GM19351 (cell line): ENCODE data around the gene PLD4.
"Not testable (repeated sequence)": the region's sequence is repeated elsewhere in the genome, so short reads cannot be mapped to it uniquely, and the experiment has no call there.

Source experiments
- ATAC-seq: cut with Tn5 transposase; IDR thresholded peaks from one replicate; pipeline ENCODE4 v1.9.1; 2021; ENCODE audit warnings: mild to moderate bottlenecking, moderate library complexity; ENCODE audit not compliant: unreplicated experiment

Gene PLD4

DNA sequence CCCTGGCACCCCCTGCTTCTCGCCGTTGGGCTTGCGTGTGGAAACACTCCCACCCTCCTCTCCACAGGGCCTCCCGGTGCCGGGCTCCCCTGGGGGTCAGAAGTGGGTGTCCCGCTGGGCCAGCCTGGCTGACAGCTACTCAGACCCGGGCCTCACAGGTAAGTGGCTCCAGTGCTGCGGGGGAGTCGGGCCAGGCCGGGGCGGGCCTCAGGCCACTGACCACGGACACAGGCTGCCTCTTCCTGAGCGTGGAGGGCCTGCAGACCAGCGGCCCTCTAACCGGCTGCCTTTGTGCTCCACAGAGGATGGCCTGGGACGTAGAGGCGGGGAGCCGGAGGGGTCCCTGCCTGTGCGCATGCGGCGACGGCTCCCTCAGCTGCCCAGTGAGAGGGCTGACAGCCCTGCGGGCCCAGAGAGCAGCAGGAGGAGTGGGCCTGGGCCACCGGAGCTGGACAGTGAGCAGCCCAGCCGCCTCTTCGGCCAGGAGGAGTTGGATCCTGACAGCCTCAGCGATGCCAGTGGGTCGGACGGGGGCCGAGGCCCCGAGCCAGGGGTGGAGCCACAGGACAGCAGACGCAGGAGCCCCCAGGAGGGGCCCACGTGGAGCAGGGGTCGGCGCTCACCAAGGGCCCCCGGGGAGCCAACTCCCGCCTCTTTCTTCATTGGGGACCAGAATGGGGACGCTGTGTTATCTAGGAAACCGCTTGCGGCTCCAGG, 38.5 kb upstream of the PLD4 start:
- no peak for ATAC-seq

DNA sequence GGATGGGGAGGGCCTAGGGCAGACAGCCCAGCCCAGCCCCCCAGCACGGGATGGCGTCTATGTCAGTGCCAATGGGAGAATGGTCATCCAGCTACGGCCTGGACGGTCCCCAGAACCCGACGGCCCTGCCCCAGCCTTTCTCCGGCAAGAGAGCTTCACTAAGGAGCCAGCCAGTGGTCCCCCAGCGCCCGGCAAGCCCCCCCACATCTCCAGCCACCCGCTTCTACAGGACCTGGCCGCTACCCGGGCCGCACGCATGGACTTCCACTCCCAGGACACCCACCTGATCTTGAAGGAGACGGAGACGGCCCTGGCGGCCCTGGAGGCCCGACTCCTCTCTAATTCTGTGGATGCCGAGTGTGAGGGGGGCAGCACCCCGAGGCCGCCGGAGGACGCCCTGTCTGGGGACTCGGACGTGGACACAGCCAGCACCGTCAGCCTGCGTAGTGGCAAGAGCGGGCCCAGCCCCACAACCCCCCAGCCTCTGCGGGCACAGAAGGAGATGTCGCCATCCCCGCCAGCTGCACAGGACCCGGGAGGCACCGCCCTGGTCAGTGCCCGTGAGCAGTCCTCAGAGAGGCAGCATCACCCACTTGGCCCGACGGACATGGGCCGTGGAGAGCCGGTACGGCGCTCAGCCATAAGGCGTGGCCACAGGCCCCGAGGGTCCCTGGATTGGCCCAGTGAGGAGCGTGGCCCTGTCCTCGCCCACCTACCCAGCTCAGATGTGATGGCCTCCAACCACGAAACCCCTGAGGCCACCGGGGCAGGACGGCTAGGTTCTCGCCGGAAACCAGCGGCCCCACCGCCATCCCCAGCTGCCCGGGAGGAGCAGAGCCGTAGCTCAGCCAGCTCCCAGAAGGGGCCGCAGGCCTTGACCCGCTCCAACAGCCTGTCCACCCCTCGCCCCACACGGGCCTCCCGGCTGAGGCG, 37.7 kb upstream of the PLD4 start:
- ATAC-seq: no peak

DNA sequence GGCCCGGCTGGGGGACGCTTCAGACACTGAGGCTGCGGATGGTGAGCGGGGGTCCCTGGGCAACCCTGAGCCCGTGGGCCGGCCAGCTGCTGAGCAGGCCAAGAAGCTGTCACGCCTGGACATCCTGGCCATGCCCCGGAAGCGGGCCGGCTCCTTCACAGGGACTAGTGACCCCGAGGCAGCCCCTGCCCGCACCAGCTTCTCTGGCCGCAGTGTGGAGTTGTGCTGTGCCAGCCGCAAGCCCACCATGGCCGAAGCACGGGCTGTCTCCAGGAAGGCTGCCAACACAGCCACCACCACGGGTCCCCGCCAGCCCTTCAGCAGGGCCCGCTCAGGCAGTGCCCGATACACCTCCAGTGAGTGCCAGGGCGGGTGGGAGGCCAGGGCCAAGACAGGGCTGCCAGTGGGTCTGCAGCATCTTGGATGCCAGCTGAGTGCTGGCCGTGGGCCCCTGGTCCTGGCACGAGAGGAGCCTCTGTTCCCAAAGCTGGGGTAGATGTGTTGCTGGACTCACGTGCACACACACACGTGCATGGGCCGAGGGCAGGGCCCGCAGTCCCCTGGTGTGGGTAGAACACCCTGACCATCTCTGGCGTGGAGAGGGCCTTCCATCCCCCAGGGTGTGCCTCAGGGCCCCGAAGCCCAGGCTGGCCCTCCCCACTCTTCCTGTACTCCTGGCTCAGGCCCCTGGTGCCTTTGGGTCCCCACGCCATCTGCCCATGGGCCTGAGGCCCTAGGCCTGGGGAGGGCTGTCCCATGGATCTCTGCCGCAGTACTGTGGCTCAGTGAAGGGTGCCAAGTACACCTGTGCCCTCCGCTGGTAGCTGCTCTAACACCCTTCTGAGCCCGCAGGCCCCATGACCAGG, 36.8 kb upstream of the PLD4 start:
- ATAC-seq: no peak

DNA sequence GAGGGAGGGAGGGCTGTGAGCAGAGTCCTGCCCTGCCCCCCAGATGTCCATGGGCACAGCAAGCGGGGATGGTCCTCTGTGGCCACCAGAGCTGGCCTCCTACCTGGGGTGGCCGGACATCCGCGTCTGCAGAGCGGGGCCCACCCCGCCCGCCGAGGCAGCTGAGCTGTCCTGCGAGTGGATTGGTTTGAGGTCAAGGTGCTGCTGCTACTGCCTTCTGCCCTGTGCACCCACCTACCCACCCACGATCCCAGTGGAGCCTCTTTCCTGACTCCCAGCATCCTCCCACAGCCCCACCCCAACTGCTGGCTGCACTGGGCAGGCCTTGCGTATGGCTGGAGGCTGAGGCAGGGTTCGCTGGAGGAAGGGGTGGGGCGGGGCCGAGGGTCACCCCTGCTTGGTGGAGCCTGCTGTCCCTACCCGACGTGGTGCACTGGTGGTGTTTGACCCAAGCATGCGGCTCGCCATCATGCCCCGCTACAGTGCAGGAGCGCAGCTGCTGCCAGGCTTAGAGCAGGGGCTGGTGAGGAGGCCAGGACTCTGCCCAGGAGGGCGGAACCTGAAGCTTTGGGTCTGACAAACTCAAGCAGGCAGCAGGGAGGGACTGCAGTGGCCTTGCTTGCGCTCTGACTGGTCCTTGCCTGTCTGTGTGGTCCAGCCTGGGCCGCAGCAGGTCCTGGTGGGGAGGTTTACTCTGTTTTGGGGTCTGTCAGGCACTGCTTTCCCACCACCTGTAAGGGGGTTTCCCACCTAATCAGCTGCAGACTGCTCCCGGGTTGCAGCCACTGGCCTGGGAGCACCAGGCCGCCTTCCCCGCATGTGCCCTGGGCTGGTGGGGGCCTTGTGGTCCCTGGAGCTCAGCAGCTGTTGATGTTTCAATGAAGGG, 35.9 kb upstream of the PLD4 start:
- no peak for ATAC-seq

- no peak for ATAC-seq
Observed at GRCh38 chr14:104889375-104889757, 35.3 kb upstream of the PLD4 start.

DNA sequence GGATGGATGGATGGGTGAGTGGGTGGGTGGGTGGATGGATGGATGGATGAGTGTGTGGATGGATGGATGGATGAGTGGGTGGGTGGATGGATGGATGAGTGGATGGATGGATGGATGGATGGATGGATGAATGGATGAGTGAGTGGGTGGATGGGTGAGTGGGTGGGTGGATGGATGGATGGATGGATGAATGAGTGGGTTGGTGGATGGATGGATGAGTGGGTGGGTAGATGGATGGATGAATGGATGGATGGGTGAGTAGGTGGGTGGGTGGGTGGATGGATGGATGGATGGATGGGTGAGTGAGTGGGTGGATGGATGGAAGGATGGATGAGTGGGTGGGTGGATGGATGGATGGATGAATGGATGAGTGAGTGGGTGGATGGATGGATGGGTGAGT, 34.4 kb upstream of the PLD4 start:
- not testable (repeated sequence) for ATAC-seq

GRCh38 chr14:104891121-104891551, 33.5 kb upstream of the PLD4 start:
- ATAC-seq: no peak

GRCh38 chr14:104891664-104892530, 32.8 kb upstream of the PLD4 start:
- ATAC-seq: no peak

GRCh38 chr14:104892531-104893434, 31.9 kb upstream of the PLD4 start:
- no peak for ATAC-seq

DNA sequence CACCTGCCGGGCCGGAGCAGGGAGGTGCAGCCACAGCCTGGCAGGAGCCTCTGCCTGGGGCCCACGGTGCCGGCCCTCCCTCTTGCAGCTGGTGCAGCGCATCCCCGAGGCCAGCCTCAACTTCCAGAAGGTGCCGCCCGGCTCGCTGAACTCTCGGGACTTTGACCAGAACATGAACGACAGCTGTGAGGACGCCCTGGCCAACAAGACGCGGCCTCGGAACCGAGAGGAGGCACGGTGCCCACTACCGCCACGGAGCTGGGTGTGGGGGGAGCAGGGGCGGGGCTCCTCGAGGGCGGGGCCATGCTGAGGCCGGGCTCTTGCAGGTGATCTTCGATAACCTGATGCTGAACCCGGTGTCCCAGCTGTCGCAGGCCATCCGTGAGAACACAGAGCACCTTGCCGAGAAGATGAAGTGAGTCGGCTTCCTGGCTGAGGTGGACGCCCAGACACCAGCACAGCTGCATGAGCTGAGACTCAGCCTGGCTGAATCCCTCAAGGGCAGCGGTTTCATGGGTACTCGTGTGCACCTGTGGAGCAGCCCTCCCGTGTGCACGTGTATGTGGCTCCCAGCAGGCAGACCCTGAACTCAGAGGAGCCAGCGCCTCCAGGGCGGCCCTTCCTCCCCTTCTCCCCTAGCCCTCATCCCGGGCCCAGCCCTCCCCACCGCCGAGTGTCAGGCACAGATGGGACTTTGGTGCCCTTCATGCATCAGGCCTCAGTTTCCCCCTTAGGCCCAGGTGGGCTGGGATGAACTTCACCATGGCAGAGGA, 31.1 kb upstream of the PLD4 start:
- no peak for ATAC-seq

GRCh38 chr14:104894331-104895206, 30.1 kb upstream of the PLD4 start:
- no peak for ATAC-seq

DNA sequence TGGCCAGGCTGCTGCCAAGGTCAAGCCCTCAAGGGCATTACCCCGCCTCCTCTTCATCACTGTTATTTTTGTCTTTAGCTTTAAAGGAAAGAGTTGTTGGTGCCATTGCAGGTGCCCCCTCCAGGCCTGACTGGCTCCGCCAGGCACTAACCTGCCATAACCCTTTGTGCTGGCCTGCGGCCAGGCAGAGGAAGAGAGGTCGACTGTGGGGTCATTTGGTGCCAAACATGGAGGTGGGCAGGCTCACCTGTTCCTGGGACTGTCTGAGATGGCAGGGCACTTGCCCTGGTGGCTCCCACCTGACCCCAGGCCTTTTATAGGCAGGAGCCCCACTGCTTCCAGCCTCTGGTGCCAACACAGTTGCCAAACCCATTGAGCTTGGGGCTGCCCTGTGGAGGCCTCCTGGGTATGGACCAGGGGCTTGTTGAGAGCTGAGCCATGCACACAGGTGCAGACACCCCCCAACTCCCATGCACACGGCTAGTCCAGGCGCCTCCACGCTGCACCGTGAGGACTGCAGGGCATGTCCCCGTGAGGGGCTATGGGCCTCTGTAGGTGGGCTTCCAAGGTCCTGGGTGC, 29.4 kb upstream of the PLD4 start:
- ATAC-seq: no peak

DNA sequence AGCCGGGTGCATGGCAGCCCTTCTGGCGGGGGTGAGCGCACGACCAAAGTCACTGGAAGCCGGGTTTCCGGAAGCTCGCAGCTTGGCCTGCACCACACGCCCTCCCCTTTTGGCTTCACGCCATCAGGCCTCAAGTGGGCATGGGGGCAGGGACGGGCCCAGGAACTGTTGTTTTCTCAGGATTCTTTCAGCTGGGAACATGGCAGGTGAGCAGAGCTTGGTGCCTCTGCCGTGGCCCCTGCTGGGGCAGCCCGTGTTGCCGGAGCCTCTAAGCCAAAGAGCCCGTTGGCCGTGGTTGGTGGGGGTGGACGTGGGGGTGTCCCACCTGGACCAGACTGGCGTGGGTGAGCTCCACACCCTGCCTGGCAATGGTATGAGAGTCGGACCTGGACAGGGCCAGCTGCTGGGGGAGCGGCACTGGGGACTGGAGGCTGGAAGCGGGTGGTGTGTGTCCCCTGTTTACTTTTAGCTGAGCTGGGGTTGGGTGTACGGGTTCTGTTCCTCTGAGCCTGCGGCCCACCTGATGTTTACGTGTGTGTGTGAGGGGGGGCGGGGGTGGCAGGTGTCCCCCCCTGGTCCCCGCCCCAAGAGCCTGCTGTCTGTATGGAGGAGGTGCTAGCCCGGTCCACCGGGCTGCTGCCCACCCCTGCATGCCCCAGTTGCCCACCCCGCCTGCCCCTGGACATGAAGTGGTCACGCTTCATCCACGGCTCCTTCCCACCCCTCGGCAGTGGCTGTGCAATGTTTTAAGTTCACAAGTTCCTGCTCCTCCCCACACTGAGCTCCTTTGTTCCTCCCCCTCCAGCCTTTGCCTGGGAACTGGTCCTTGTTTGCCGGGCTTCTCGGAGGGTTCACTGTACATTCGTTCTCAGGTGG, 28.7 kb upstream of the PLD4 start:
- no peak for ATAC-seq

DNA sequence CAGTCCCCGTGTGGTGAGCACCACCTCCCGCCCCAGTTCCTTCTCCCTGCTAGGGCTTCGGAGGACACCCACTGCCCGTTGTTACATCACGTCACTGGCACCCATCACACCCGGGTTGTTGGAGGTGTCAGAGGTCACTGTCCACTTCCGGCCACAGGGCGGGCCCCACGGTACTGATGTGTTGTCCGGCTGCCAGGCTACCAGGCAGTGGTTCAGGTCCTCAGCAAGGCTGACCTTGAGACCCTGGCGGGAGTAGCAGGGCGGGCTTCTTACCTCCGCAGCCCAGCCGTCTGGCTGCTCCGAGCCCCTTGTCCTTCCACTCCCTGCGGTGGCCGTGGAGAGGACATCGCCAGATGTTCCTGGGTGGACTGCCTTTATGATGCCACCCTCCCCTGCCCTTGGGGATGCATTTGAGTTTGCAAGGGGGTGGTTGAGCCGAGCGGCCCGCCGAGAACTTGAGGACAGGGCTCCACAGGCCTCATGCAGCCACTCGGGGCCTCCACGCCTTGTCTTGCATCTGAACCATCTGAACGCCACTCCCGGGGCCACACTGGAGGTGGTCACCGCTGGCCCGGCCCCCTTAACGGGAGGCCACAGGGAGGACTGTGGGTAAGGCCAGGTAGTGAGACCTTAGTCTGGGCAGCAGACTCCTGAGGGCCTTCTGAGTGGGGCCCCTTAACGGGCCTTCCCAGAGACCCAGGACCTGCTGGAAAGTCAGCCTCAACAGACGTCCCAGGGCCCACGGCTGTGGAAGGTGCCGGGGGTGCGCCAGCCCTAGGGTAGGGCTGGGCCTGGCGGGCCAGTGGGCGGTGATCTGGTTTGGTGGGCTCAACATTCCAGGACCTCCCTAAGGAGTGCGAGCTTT, 27.1 kb upstream of the PLD4 start:
- no peak for ATAC-seq
